ENCODE measurements around the gene HOXD9. TPM values are rescaled to one million over a fixed set of nuclear protein-coding genes. Genes with fewer than 3 reads are reported as not detected.

Gene HOXD9
- polyA plus RNA-seq, 1 donor (not counting 4 experiments of a cell fraction or from before 2014, with no cell fraction given), result not detected

DNA sequence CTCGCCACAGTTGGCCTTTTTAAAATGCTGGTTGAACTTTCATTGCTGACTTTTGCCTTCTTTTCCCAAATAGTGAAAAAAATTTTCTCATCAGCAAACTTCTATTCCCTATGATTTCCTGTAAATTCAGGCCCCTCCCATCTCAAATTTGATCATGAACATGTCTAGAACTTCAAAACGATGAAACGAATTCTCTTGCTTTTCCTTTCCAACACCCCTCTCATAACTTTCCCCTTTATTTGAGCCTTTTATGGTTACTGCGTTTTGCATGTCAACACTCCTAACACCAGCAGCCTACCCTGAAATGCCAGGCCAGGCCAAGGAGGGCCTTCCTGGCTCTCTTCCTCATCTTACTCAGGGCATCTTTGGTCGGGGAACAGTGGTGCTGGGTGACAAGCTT lies 31.7 kb upstream of the HOXD9 start:
- no peaks in the 10 kb centered on the region for H3K79me2 ChIP-seq (ENCODE audit: control insufficient read depth, insufficient read depth, low read length)
- no peak overlapping the region for H3K4me2 ChIP-seq (ENCODE audit: control insufficient read depth, extremely low read depth, insufficient read depth, low read depth, low read length)
- no peak overlapping the region for H3K9ac ChIP-seq (ENCODE audit: control insufficient read depth, extremely low read depth, insufficient read depth, low read length)
- no peak overlapping the region for H3K27ac ChIP-seq (ENCODE audit: control insufficient read depth, insufficient read depth, low read length)
- FAIRE-seq, result no peak
- no peak for DNase-seq (ENCODE audit: low read depth, low spot score)
- dilution Hi-C loops (cut with MboI; ENCODE audit: extremely low pct_ligation_motif_present, low sequenced_read_pairs), result no loop called here
- no peak overlapping the region for H2AFZ ChIP-seq (ENCODE audit: control insufficient read depth, low read length)
- H4K20me1 ChIP-seq (ENCODE audit: control insufficient read depth, extremely low read depth, insufficient read depth, low read length), result peaks cover 3% of the 10 kb centered on the region
- no peaks in the 10 kb centered on the region for H3K4me1 ChIP-seq (ENCODE audit: control insufficient read depth, extremely low read depth, insufficient read depth, low read length)
- H3K9me1 ChIP-seq (ENCODE audit: control insufficient read depth, extremely low read depth, insufficient read depth, low read length), result no peaks in the 10 kb centered on the region
- H3K9me3 ChIP-seq (ENCODE audit: control insufficient read depth, low read depth, low read length), result peaks cover 2% of the 10 kb centered on the region
- no peaks in the 10 kb centered on the region for H3K36me3 ChIP-seq (ENCODE audit: control insufficient read depth in 2 of 2, extremely low read depth in 1 of 2, insufficient read depth in 2 of 2, low read length in 2 of 2)
- no peak overlapping the region for H3K4me3 ChIP-seq (ENCODE audit: control insufficient read depth in 2 of 3, extremely low read depth in 1 of 3, insufficient read depth in 2 of 3, low read depth in 1 of 3, low read length in 3 of 3)
- TF ChIP-seq CTCF (optimal IDR thresholded peaks at IDR 0.05 in 1 of 3, IDR thresholded peaks at IDR 0.05 in 1 of 3, conservative IDR thresholded peaks at IDR 0.05 in 1 of 3; ENCODE audit: extremely low read depth in 1 of 3, insufficient read depth in 2 of 3, low read length in 3 of 3) (no peak), EZH2 (IDR thresholded peaks at IDR 0.05; ENCODE audit: low read length) (no peak)
- H3K27me3 ChIP-seq (ENCODE audit: control insufficient read depth, extremely low read depth, insufficient read depth, low read length), result peaks cover 100% of the 10 kb centered on the region

- peaks cover 3% of the 10 kb centered on the region for H4K20me1 ChIP-seq (ENCODE audit: control insufficient read depth, extremely low read depth, insufficient read depth, low read length)
- no peaks in the 10 kb centered on the region for H3K79me2 ChIP-seq (ENCODE audit: control insufficient read depth, insufficient read depth, low read length)
- no peak overlapping the region for H3K9ac ChIP-seq (ENCODE audit: control insufficient read depth, extremely low read depth, insufficient read depth, low read length)
- peaks cover 2% of the 10 kb centered on the region for H3K9me3 ChIP-seq (ENCODE audit: control insufficient read depth, low read depth, low read length)
- dilution Hi-C loops (cut with MboI; ENCODE audit: extremely low pct_ligation_motif_present, low sequenced_read_pairs), result no loop called here
- no peaks in the 10 kb centered on the region for H3K36me3 ChIP-seq (ENCODE audit: control insufficient read depth in 2 of 2, extremely low read depth in 1 of 2, insufficient read depth in 2 of 2, low read length in 2 of 2)
- TF ChIP-seq CTCF (optimal IDR thresholded peaks at IDR 0.05 in 1 of 3, IDR thresholded peaks at IDR 0.05 in 1 of 3, conservative IDR thresholded peaks at IDR 0.05 in 1 of 3; ENCODE audit: extremely low read depth in 1 of 3, insufficient read depth in 2 of 3, low read length in 3 of 3) (no peak), EZH2 (IDR thresholded peaks at IDR 0.05; ENCODE audit: low read length) (peak; percentile 96)
- no peak overlapping the region for H3K4me2 ChIP-seq (ENCODE audit: control insufficient read depth, extremely low read depth, insufficient read depth, low read depth, low read length)
- H3K9me1 ChIP-seq (ENCODE audit: control insufficient read depth, extremely low read depth, insufficient read depth, low read length), result no peaks in the 10 kb centered on the region
- H3K27ac ChIP-seq (ENCODE audit: control insufficient read depth, insufficient read depth, low read length), result no peak overlapping the region
- DNase-seq (ENCODE audit: low read depth, low spot score), result no peak
- peaks cover 100% of the 10 kb centered on the region for H3K27me3 ChIP-seq (ENCODE audit: control insufficient read depth, extremely low read depth, insufficient read depth, low read length)
- no peak overlapping the region for H3K4me3 ChIP-seq (ENCODE audit: control insufficient read depth in 2 of 3, extremely low read depth in 1 of 3, insufficient read depth in 2 of 3, low read depth in 1 of 3, low read length in 3 of 3)
- FAIRE-seq, result no peak
- H3K4me1 ChIP-seq (ENCODE audit: control insufficient read depth, extremely low read depth, insufficient read depth, low read length), result peaks cover under 1% of the 10 kb centered on the region
- no peak overlapping the region for H2AFZ ChIP-seq (ENCODE audit: control insufficient read depth, low read length)
These were observed 30.9 kb upstream of the HOXD9 start for GRCh38 chr2:176091329-176092258.
